GM12872 (cell line): Measurements from ENCODE around the gene PKN3.

Experiments used
- CTCF ChIP-seq: IDR thresholded peaks from 3 replicates; pipeline ENCODE4 v1.5.1; 2011; ENCODE audit warnings: low read depth, mild to moderate bottlenecking, low read length, moderate library complexity; ENCODE audit not compliant: insufficient read depth

Gene PKN3

DNA sequence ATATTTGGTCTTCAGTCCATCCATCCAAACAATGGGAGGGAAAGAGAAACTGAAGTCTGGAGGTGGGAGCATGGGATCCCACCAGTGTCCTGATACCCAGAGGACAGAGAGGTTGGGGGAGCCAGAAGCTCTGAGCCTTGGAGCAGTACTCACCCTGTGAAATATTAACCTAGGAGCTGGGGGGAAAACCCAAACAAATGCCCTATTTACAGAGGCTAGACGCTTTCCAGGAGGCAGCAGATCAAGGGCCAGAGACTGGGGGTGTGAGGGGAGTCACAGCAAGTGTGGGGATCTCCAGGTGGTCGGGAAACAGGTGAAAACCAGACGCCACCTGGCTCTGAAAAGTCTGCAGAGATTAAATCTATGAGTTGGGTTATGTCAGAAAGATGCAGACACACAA, 63.2 kb downstream of the PKN3 start:
- TF ChIP-seq CTCF, result no peak

DNA sequence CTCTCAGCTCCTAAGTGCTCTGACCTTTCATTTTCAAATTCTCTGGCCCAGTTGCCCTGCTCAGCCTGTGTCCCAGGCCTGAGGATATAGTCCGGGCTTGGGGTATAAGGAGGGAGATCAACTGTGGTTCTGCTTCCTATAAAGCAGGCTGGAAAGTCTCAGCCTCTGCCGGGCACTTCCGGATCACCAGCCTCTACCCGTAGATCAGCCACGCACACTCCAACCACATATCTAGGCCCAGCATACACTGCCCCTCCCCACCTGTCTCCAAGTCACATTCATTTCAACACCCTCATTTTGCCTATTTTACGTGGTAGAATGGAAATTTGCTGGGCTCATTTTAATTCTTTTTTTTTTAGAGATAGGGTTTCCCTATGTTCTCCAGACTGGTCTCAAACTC, 66.3 kb downstream of the PKN3 start:
- no peak for TF ChIP-seq CTCF
